ENCODE measurements around the gene UNKL.

Gene UNKL

DNA sequence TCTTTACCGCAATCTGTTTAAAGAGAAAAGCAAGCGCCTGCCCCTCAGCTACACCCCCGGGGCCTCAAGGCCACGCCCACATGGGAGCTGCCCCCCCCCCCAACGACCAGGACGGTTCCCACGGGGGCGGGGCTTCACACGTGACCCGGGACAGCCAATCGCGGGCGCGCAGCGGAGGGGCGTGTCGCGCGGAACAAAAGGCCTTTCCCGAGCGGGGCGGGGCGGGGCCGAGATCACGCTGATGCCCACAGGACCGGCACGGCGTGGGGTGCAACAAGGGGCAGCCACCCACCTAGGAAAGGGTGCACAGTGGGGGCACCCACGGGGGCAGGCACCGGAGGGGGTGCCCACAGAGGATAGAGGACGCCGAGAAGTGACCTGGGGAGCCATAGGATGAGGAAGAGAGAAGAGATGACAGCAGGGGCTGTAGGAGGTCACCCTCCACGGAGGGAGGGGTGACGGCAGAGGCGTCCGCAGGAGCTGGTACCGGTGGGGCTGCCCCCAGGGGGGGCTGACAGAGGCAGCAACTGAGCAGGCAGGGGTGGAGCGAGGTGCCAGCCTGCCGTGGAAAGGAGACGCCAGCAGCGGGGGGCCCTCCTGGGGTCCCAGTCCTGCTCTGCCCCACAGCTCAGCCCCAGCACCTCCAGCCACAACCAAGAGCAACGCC lies 6.2 kb downstream of the UNKL start:
- no peak overlapping the region for H3K27ac ChIP-seq
- DNase-seq (ENCODE audit: low read depth, low spot score): no peak

DNA sequence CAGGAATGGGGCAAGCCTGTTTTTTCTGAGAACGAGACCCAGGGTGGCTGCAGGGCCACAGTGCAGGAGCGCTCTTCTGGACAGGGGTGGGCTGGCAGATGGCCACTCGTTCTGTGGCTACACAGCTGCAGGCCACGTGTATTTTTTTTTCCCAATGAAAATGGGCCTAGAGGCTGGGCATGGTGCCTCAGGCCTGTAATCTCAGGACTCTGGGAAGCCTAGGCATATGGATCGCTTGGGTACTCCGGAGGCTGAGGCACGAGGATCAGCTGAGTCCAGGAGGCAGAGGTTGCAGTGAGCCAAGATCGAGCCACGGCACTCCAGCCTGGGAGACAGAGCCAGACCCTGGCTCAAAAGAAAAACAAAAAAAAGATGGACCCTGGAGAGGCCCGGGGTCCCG lies 6.8 kb downstream of the UNKL start:
- no peak for DNase-seq (ENCODE audit: low read depth, low spot score)
- no peak overlapping the region for H3K27ac ChIP-seq

DNA sequence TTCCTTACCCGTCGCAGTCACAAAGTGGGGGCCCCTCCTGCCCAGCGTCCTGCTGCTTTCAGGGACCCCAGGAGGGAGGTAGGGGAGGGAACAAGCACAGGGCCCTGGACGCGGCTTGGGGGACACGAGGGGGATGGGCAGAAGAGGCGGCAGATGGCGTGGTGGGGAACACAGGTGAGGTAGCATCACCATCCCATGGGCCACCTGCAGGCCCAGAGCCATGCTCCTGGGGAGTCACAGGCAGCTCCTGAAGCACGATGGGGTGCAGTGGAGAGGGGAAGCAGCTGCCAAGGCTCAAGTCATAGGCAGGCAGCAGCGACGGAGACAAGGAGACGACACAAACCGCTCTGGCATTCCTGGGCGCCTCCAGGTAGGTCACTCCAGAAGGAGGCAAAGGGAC lies 10.8 kb downstream of the UNKL start:
- DNase-seq (ENCODE audit: low read depth, low spot score): no peak

DNA sequence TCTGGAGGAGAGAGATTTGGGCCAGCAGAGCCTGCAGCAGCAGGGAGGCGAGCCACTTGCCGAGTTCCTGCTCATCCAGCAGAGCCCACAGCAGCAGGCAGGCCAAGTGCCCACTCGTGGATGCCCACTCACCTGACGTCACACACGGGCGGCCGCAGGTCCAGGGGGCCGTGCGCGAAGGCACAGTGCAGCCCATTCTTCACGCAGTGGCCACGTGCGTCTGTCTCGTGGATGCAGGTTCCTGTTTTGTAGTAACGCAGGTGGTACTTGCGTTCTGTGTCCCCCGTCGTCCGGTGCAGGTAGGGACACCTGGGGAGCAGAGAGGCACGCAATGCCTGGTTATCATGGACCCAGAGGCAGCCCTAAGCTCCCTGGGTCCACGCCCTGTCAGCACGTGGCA lies 11.5 kb downstream of the UNKL start:
- no peak for DNase-seq (ENCODE audit: low read depth, low spot score)
- H3K27ac ChIP-seq: no peak overlapping the region

More for the DNA sequence above, 10.8 kb downstream of the UNKL start:
- H3K27ac ChIP-seq: no peak overlapping the region

DNA sequence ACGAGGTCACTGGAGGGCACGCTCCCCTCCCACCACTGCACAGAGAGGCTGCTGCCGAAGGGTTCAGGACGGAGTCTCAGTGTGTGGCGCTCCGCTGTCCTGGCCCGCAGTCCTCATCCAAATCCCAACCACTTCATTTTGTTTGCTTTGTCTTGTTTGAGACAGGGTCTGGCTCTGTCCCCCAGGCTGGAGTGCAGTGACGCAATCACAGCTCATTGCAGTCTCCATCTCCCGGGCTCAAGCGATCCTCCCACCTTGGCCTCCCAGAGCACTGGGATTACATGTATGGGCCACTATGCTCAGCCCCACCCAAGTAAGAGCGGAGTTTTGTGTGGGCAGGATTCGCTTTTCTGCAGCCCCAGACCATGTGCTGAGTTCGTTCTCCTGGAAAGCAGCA lies 12.7 kb downstream of the UNKL start:
- no peak overlapping the region for H3K27ac ChIP-seq
- no peak for DNase-seq (ENCODE audit: low read depth, low spot score)

DNA sequence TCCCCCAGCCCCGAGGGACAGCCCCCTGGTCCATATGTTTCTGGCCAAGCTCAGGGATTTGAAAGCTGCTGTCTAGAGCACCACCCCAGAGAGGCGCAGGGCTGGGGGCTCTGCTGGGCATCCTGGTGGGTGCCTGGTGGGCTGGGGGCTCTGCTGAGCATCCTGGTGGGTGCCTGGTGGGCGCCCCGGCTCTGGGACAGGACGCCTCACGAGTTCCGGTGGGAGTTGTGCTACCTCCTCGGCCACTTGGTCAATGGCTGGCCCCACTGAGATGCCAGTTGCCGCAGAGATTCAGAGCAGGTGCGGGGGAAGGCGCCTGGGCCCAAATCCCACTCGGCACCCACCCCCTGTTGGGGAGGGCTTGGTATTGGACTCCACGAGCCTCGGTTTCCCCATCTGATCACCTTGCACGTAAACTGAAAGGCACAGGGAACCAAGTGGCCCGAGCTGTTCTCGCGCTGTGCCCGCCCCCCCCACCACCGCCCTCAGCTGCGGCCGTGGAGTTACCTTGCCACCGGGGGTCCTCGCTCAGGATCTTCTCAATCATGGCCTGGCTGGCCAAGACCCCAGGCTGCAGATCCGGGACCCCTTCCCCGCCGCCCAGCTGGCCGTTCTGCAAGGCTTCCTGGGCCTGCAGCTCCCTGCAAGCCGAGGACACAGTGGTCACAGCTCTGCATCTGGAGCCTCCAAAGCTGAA lies 13.3 kb downstream of the UNKL start:
- no peak for DNase-seq (ENCODE audit: low read depth, low spot score)
- no peak overlapping the region for H3K27ac ChIP-seq

DNA sequence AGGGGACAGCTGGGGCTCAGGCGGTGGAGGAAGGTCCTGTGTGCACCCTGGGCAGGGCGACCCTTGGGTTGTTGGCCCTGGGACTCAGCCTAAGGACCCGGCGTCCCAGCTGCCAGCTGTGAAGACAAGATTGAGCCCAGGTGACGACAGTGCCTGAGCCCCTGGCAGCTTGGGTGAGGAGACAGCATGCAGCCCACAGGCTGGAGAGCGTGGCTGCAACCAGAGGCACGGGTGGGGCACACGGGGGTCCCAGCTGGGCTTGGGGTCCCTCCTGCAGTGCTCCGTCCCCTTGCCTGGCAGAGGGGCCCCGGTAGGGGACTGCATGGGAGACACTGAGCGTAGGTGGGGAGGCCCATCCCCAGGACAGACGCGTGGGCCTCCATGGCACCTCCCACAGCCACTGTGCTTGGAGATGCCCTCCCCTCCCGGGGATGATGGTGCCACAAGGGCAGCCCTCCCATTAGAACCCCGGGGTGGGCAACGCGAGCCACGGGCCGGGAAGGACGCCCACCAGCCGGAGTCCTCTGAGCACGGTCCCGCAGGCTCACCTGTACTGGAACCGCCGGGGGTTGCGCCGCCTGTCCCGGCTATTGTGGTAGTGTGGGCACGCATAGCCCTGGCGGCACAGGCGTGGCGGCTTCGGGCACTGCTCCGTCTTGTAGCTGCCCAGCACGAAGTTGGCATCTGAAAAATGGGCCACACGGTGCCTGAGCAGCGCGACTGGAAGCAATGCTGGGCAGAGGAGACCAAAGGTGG lies 15.5 kb downstream of the UNKL start:
- H3K27ac ChIP-seq: no peak overlapping the region
- no peak for DNase-seq (ENCODE audit: low read depth, low spot score)

DNA sequence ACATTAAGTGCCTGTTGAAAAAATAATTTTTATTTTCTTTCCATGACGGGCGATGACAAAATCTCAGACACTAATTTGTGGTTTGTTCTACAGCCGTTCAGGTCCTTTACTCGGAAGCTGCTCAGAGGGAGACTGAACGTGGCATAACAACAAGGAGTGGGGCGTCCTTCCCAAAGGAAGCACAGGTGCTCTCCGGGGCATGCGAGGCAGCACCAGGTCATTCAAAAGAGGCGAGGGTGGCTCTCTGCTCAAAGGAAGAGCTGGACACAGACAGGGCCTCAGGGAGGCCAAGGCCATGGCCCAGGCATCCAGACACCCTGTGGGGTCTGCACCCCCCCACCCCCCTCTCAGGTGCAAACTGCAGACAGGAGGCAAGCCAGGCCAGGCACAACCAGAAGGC lies 16.2 kb downstream of the UNKL start:
- H3K27ac ChIP-seq: no peak overlapping the region

DNA sequence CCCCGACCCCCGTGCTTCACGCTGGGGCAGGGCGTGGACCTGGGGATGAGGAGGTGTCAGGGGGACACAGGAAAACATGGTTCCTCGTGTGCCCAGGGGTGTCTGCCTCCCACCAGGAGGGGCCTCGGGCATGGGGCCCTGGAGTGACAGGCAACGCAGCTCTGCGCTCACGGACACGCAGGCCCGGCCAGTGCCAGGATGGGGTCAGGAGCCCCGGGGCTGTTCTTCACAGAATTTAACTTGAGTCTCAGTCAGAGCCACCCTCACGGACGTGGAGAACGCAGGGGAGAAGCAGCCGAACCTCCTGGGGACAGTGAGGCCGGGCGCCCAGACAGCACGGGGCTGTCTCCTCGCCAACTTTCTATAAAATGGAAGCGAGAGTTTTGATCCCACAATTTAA lies 16.7 kb downstream of the UNKL start:
- no peak for DNase-seq (ENCODE audit: low read depth, low spot score)
- no peak overlapping the region for H3K27ac ChIP-seq

More for the DNA sequence above, 16.2 kb downstream of the UNKL start:
- DNase-seq (ENCODE audit: low read depth, low spot score): no peak

DNA sequence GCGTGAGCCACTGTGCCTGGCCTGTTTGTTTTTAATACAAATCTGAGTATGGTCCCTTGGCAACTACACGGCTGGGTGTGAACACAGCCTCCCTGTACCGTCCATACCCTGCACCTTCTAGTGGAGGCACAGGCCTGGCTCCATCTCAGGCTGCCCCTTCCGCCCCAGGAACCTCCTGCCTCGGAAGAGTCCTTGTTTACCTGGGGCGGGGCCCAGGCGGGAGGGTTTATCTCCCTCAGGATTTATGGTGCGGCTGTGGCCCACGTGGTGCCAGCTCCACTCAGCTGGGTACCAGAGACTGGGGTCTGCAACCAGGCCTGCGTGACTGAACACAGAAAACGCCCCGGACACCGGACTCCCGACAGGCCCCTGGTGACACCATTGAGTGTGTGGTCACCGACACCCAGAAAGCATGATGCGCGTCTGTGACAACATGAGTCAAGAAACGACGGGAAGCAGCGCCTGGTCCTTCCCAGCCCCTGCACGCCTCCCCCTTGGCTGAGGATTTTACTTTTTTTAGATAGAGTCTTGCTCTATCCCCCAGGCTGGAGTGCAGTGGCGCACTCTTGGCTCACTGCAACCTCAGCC lies 19.0 kb downstream of the UNKL start:
- H3K27ac ChIP-seq: no peak overlapping the region
- no peak for DNase-seq (ENCODE audit: low read depth, low spot score)

DNA sequence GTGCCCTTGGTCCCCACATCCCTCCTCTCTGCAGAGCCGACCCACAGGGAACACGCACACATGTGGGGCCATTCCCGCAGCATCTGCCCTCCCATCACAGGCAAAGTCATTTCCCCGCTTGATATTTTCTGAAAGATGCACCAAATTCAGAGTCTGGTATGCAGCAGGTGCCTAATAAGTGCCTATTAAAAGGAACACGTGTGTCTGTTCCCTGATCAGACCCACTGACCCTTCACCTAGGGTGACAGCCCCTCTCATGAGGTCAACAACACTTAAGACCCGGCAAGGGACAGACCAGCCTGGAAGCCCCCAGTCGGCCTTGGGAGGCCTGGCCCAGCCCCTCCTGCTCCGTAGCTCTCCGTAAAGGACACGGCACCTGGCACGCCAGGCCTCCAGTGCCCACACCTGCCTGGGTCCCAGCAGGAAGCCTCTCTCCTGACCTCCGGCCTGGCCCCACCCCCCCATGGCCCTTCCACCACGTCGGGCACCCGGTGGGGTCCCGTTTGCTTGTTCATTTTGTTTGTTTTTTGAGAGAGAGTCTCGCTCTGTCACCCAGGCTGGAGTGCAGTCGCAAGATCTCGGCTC lies 20.0 kb downstream of the UNKL start:
- H3K27ac ChIP-seq: no peak overlapping the region
- DNase-seq (ENCODE audit: low read depth, low spot score): no peak

DNA sequence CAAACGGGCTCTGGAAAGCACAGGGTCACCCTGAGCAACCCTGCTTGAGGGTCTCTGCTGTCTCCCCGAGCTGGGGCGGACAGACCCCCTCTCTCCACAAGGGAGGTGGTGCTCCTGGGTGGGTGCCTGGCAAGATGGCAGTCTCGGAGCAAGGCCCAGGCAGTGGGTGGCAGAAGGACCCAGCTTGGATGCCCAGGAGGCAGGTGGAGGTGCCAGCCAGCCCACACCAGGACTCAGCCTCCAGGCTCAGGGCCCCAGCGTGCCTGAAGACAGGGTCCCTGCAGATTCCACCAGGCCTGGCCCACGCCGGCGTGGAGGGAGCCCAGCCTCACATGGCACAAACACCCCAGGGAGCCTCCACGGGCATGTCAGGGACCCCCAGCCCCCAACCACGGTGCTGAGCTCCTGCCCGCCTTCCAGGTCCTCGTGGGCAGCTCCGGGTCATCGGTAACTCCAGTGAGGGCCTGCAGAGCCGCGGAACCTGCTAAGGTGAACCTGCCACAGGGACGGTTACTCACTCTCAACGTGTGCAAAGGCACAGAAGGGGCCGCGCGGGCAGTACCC lies 20.8 kb downstream of the UNKL start:
- H3K27ac ChIP-seq: no peak overlapping the region
- no peak for DNase-seq (ENCODE audit: low read depth, low spot score)

DNA sequence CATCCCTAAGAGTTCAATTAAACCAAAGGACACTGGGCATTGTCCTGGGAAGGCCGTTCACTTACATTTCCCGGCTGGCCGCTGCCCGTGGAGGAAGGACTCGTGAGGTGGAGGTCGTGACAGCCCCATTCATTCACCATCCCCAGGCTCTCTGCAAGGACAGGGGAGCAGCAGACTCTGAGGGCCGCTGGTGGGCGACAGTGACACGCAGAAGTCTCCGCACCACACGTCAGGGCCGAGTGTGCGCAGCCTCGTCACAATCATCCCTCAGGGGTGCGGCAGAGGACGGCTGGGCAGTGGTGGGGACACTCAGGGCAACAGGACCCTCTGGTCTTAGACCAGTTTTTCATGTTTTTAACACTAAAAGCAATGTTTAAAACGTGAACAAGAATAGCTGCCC lies 21.7 kb downstream of the UNKL start:
- H3K27ac ChIP-seq: no peak overlapping the region
- DNase-seq (ENCODE audit: low read depth, low spot score): no peak

DNA sequence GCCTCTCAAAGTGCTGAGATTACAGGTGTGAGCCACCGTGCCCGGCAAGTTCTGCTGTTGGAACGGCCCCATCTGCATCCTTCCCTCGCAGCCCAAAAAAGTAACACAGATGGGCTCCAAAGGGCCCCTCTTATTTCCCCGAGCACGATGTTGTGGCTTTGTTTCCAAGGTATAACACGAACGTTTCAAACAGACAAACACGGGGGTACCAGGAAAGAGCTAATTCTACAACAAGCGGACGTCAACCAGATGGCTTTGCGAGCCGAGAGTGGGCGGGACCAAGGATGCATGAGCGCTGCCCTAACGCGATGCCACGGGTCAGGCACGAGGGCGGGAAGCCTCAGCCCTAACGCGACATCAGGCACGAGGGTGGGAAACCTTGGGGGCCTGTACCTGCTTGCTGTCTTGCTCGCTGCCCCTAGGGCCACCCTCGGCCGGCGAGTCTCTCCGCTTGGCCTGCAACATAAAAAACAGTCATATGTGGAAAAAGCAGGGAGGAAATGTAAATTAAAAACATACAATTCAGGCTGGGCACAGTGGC lies 24.2 kb downstream of the UNKL start:
- no peak for DNase-seq (ENCODE audit: low read depth, low spot score)
- H3K27ac ChIP-seq: no peak overlapping the region

DNA sequence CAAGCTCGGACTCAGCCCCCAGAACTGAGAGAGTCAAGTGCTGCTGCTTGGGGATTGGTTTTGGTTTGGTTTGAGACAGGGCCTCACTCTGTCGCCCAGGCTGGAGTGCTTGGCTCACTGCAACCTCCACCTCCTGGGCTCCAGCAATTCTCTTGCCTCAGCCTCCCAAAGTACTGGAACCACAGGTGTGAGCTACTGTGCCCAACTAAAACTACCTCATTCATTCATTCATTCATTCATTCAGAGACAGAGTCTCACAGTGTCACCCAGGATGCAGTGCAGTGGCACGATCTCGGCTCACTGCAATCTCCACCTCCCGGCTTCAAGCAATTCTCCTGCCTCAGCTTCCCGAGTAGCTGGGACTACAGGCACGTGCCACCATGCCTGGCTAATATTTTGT lies 24.7 kb downstream of the UNKL start:
- no peak for DNase-seq (ENCODE audit: low read depth, low spot score)
- no peak overlapping the region for H3K27ac ChIP-seq

DNA sequence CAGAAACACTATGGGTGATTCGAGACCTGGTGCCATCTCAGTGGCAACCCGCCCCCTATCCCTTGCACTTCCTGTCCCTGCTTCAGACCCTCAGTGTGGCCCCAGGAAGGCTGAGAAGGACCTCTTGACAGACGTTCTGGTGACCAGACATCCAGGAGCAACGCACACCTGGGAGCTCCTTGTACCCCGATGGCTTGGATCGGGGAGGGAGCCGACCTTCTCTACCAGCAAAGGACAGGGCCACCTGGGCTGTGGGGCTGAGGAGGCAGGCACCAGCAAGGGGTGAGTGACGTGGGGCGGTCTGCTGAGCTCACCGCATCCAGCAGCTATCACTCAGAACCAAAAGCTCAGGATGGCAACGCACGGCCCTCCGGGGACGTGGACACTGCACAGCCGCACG lies 27.2 kb downstream of the UNKL start:
- H3K27ac ChIP-seq: no peak overlapping the region
- no peak for DNase-seq (ENCODE audit: low read depth, low spot score)

DNA sequence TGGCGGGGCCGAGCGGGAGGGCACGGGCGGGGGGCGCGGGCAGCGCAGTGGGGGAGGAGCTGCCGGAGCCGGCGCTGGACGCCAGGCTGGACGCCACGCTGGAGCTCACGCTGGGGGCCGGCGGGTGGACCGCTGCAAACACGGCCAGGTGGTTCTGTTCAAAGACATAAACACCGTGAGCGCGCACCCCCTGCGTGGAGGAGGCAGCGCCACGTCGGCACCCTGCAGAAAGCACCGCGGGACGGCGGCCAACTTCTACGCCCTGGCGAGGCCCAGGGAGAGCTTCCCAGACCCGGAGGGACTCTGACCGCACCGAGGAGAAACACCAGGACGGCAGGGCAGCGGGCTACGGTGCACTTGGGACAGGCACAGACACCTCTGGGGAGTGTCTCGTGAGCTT lies 29.3 kb downstream of the UNKL start:
- no peak overlapping the region for H3K27ac ChIP-seq
- no peak for DNase-seq (ENCODE audit: low read depth, low spot score)

DNA sequence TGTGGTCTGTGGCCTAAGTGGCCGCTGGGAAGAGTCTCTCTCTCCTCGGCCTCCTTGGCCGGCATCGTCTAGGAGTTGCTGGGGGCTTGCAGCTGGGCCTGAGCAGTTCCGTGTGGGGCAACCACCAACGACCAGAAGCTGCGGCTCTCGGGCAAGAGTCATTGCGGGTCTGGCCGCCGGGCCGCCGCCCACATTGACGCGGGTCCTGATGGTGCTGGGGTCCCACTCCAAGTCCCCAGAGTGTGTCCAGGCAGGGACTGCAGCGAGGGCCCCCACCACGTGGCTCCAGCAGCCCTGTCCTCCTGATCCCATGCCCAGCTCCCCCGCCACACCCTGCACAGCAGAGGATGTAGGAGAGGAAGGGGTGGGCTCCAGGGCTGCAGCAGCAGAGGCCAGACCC lies 30.9 kb downstream of the UNKL start:
- no peak overlapping the region for H3K27ac ChIP-seq
- no peak for DNase-seq (ENCODE audit: low read depth, low spot score)

DNA sequence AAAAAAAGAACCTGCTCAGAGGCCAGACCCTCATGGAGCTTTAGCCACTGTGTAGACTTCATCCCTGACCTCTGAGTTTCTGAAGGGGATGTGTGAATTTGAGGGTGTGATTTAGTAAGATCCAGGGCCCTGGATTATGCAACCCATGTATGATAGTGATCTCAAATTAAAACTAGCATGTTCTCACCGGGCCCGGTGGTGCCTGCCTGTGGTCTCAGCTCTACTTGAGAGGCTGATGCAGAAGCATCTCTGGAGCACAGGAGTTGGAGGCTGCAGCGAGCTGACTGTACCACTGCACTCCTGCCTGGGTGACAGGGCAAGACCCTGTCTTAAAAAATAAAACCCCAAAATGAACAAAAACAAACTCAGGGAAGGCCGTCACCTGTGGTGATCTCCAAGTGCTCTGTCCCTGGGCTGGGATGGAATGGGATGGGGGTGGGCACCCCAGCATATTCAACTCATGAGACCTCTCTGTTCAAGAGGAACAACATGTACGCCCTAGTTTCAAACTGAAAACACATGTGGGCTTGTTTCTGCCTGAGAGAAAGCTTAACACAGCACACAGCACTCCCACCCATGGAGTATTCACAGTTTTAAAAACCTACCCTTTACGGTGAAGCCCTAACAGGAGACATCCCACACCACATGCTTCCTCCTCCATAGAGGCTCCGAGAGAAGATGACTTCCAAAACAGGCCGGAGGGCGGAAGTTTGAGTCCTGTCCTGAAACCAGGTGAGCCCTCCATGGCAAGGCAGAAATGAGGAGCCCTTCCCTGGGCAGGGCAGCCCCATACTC lies 32.7 kb downstream of the UNKL start:
- DNase-seq (ENCODE audit: low read depth, low spot score): no peak
- H3K27ac ChIP-seq: no peak overlapping the region

All from epithelial cell of prostate (primary cell).